Measurements from ENCODE around the gene RMND5A. TPM values are rescaled to one million over a fixed set of nuclear protein-coding genes. Genes with fewer than 3 reads are reported as not detected.

RMND5A gene
- total and polyA plus RNA-seq, 2 experiments from 2014 or later, result 23.0 to 80.8 TPM

GRCh38 chr2:86673986-86674670, 46.0 kb upstream of the RMND5A start:
- Histone ChIP-seq H2AFZ (no peak overlapping the region), H3K79me2 (no peaks in the 10 kb centered on the region), H3K9me3 (ENCODE audit: low read depth) (no peaks in the 10 kb centered on the region), H3K4me3 (no peak overlapping the region), H3K27ac (no peak overlapping the region), H3K4me1 (ENCODE audit: insufficient read depth) (peaks cover 20% of the 10 kb centered on the region), H4K20me1 (ENCODE audit: insufficient read depth, poor library complexity, severe bottlenecking) (no peaks in the 10 kb centered on the region), H3K9me2 (replicated peaks; ENCODE audit: insufficient read depth) (no peaks in the 10 kb centered on the region), H3K4me2 (no peak overlapping the region), H3K27me3 (no peaks in the 10 kb centered on the region), H3K36me3 (replicated peaks; ENCODE audit: insufficient read depth, low read depth) (no peaks in the 10 kb centered on the region)
- DNase-seq (ENCODE audit: low spot score), result no peak
- no peak for TF ChIP-seq CTCF (IDR thresholded peaks at IDR 0.05; ENCODE audit: poor library complexity)
- TF ChIP-seq EZH2phosphoT487 (IDR thresholded peaks at IDR 0.05; ENCODE audit: low read depth, severe bottlenecking, unreplicated experiment), result no peak
- TF ChIP-seq EZH2 (IDR thresholded peaks at IDR 0.05; ENCODE audit: borderline replicate concordance), result no peak
- 96% methylated on average over 1 of the region's 1 CpG for WGBS (ENCODE audit: low lambda C conversion rate, missing lambda C conversion rate)

GRCh38 chr2:86675104-86675503, 45.0 kb upstream of the RMND5A start:
- 71% methylated on average over 2 of the region's 2 CpGs for WGBS (ENCODE audit: low lambda C conversion rate, missing lambda C conversion rate)
- Histone ChIP-seq H3K79me2 (no peaks in the 10 kb centered on the region), H3K9me3 (ENCODE audit: low read depth) (no peaks in the 10 kb centered on the region), H3K36me3 (replicated peaks; ENCODE audit: insufficient read depth, low read depth) (no peaks in the 10 kb centered on the region), H3K4me1 (ENCODE audit: insufficient read depth) (peaks cover 20% of the 10 kb centered on the region), H3K27me3 (no peaks in the 10 kb centered on the region), H3K27ac (no peak overlapping the region), H3K4me2 (no peak overlapping the region), H3K9me2 (replicated peaks; ENCODE audit: insufficient read depth) (no peaks in the 10 kb centered on the region), H2AFZ (no peak overlapping the region), H4K20me1 (ENCODE audit: insufficient read depth, poor library complexity, severe bottlenecking) (no peaks in the 10 kb centered on the region), H3K4me3 (no peak overlapping the region)
- TF ChIP-seq EZH2phosphoT487 (IDR thresholded peaks at IDR 0.05; ENCODE audit: low read depth, severe bottlenecking, unreplicated experiment) (no peak), EZH2 (IDR thresholded peaks at IDR 0.05; ENCODE audit: borderline replicate concordance) (no peak), CTCF (IDR thresholded peaks at IDR 0.05; ENCODE audit: poor library complexity) (no peak)
- no peak for DNase-seq (ENCODE audit: low spot score)

GRCh38 chr2:86675511-86676015, 44.5 kb upstream of the RMND5A start:
- H3K27ac ChIP-seq, result no peak overlapping the region
- 66% methylated on average over 3 of the region's 3 CpGs for WGBS (ENCODE audit: low lambda C conversion rate, missing lambda C conversion rate)
- H3K4me1 ChIP-seq (ENCODE audit: insufficient read depth), result peaks cover 17% of the 10 kb centered on the region
- H3K9me3 ChIP-seq (ENCODE audit: low read depth), result no peaks in the 10 kb centered on the region
- H3K27me3 ChIP-seq, result no peaks in the 10 kb centered on the region
- TF ChIP-seq CTCF (IDR thresholded peaks at IDR 0.05; ENCODE audit: poor library complexity) (no peak), EZH2 (IDR thresholded peaks at IDR 0.05; ENCODE audit: borderline replicate concordance) (no peak), EZH2phosphoT487 (IDR thresholded peaks at IDR 0.05; ENCODE audit: low read depth, severe bottlenecking, unreplicated experiment) (no peak)
- DNase-seq (ENCODE audit: low spot score), result peak; percentile 21
- no peak overlapping the region for H2AFZ ChIP-seq
- no peaks in the 10 kb centered on the region for H3K9me2 ChIP-seq (replicated peaks; ENCODE audit: insufficient read depth)
- H3K4me3 ChIP-seq, result no peak overlapping the region
- no peak overlapping the region for H3K4me2 ChIP-seq
- no peaks in the 10 kb centered on the region for H4K20me1 ChIP-seq (ENCODE audit: insufficient read depth, poor library complexity, severe bottlenecking)
- H3K79me2 ChIP-seq, result no peaks in the 10 kb centered on the region
- no peaks in the 10 kb centered on the region for H3K36me3 ChIP-seq (replicated peaks; ENCODE audit: insufficient read depth, low read depth)
